A673 (cell line): Measurements from ENCODE around the gene RAB24. TPM values are rescaled to one million over a fixed set of nuclear protein-coding genes. Genes with fewer than 3 reads are reported as not detected.

Experiments
- BruUV-seq: library from RNA; stranded (reverse); fragments of 400-500 nt; replicated peaks from 2 replicates; lab custom pipeline; 2021; lab: Mats Ljungman, UMichigan
- CTCF ChIA-PET: fragments of 300-600 bp; sonication (Branson Sonifier 250); formaldehyde crosslinking; loops from one replicate; lab custom pipeline; 2022; ENCODE audit warnings: antibody characterized with exemption; lab: Charles Lee
- POLR2A ChIA-PET: fragments of 300-600 bp; sonication (Branson Sonifier 250); formaldehyde crosslinking; loops from one replicate; lab custom pipeline; 2022; ENCODE audit warnings: antibody characterized with exemption; ENCODE audit not compliant: low non-redundant PET; lab: Charles Lee
- DNase-seq: peaks from one replicate; pipeline ENCODE4 v3.0.0-alpha.2; 2015; ENCODE audit warnings: low spot score
- H3K27ac ChIP-seq: fragments of 200-600 bp; sonication (generic); 2 replicates; pipeline ENCODE4 v1.5.1; 2016; ENCODE audit warnings: mixed run types, low read depth, mild to moderate bottlenecking, mixed read lengths, antibody characterized with exemption, low read length; ENCODE audit not compliant: poor library complexity, severe bottlenecking
- H3K27me3 ChIP-seq: fragments of 200-600 bp; sonication (generic); replicated peaks from 2 replicates; pipeline ENCODE4 v1.6.1; 2017; ENCODE audit warnings: mixed run types, low read depth, mild to moderate bottlenecking, mixed read lengths, antibody characterized with exemption, low read length; ENCODE audit not compliant: insufficient read depth, poor library complexity
- H3K36me3 ChIP-seq: fragments of 200-600 bp; sonication (generic); 2 replicates; pipeline ENCODE4 v1.6.1; 2016; ENCODE audit warnings: mixed run types, mild to moderate bottlenecking, mixed read lengths, antibody characterized with exemption, low read length; ENCODE audit not compliant: insufficient read depth, poor library complexity, severe bottlenecking
- H3K4me1 ChIP-seq: fragments of 200-600 bp; sonication (generic); 2 replicates; pipeline ENCODE4 v1.6.1; 2017; ENCODE audit warnings: mixed run types, mild to moderate bottlenecking, mixed read lengths, antibody characterized with exemption, low read length; ENCODE audit not compliant: insufficient read depth, poor library complexity, severe bottlenecking
- H3K4me3 ChIP-seq: fragments of 200-600 bp; sonication (generic); 2 replicates; pipeline ENCODE4 v1.5.1; 2016; ENCODE audit warnings: low read depth, mixed run types, mild to moderate bottlenecking, mixed read lengths, low read length; ENCODE audit not compliant: poor library complexity, severe bottlenecking
- H3K9me3 ChIP-seq: fragments of 200-600 bp; sonication (generic); 2 replicates; pipeline ENCODE4 v1.6.1; 2016; ENCODE audit warnings: mixed run types, low read depth, mild to moderate bottlenecking, mixed read lengths, antibody characterized with exemption, low read length; ENCODE audit not compliant: poor library complexity, severe bottlenecking
- CTCF ChIP-seq: fragments of 300-800, 200-600 bp; sonication (generic); conservative IDR thresholded peaks from 2 replicates; pipeline ENCODE4 v1.5.1; 2017; ENCODE audit warnings: low read depth, mild to moderate bottlenecking, antibody characterized with exemption, low read length, moderate library complexity, mixed read lengths
- EZH2 ChIP-seq: fragments of 200-600 bp; sonication (generic); IDR thresholded peaks from 2 replicates; pipeline ENCODE4 v1.6.1; 2017; ENCODE audit warnings: borderline replicate concordance, low read depth, mild to moderate bottlenecking, mixed read lengths, antibody characterized with exemption, low read length; ENCODE audit not compliant: poor library complexity, severe bottlenecking
- intact Hi-C: fragments of 100-400 bp; cut with micrococcal nuclease; formaldehyde crosslinking; loops from one replicate; pipeline ENCODE4 v1.10.0; 2022; ENCODE audit not compliant: unreplicated experiment
- total RNA-seq: library from RNA; stranded (reverse); gene quantifications from 2 replicates; pipeline ENCODE4 v1.2.3, GENCODE V29; 2021

The RAB24 gene
- total RNA-seq, 1 experiment from 2014 or later, result 16.0 TPM

- TF ChIP-seq EZH2 (no peak), CTCF (no peak)
- H3K4me3 ChIP-seq, result no peak overlapping the region
- H3K9me3 ChIP-seq, result no peaks in the 10 kb centered on the region
- ChIA-PET POLR2A (interaction anchor here (0.5 kb wide), 1 partner anchor 84 kb away, joined by 3 read pairs; no protein-coding TSS in a partner anchor), CTCF (no interaction called here)
- no TSS peak for BruUV-seq
- intact Hi-C loops, result no loop called here
- no peaks in the 10 kb centered on the region for H3K4me1 ChIP-seq
- no peak overlapping the region for H3K27ac ChIP-seq
- no peaks in the 10 kb centered on the region for H3K27me3 ChIP-seq
- DNase-seq, result no peak
- peaks cover 20% of the 10 kb centered on the region for H3K36me3 ChIP-seq
Observed at GRCh38 chr5:177338251-177339106, 35.0 kb upstream of the RAB24 start.

GRCh38 chr5:177336603-177337494 lies 33.3 kb upstream of the RAB24 start:
- TF ChIP-seq EZH2, result no peak
- TF ChIP-seq CTCF, result no peak
- Histone ChIP-seq H3K4me1 (no peaks in the 10 kb centered on the region), H3K9me3 (no peaks in the 10 kb centered on the region), H3K36me3 (peaks cover 25% of the 10 kb centered on the region), H3K27me3 (no peaks in the 10 kb centered on the region), H3K27ac (no peak overlapping the region), H3K4me3 (no peak overlapping the region)
- intact Hi-C loops, result no loop called here
- CTCF ChIA-PET, result no interaction called here
- no TSS peak for BruUV-seq
- POLR2A ChIA-PET, result no interaction called here
- DNase-seq, result no peak

GRCh38 chr5:177336112-177336511 lies 32.6 kb upstream of the RAB24 start:
- BruUV-seq, result no TSS peak
- Histone ChIP-seq H3K9me3 (no peaks in the 10 kb centered on the region), H3K36me3 (peaks cover 25% of the 10 kb centered on the region), H3K27ac (no peak overlapping the region), H3K4me3 (no peak overlapping the region), H3K27me3 (no peaks in the 10 kb centered on the region), H3K4me1 (no peaks in the 10 kb centered on the region)
- DNase-seq, result peak; percentile 46
- no peak for TF ChIP-seq EZH2
- no peak; the same call in 1 of the 2 replicates for TF ChIP-seq CTCF
- intact Hi-C loops, result no loop called here
- ChIA-PET POLR2A (no interaction called here), CTCF (no interaction called here)
